ENCODE results near the gene RPS6KA1. TPM values are rescaled to one million over a fixed set of nuclear protein-coding genes. Genes with fewer than 3 reads are reported as not detected.

The RPS6KA1 gene
- total RNA-seq, 4 donors from 2014 or later = 5.3 to 85.5 (median 13.9) TPM

- TF ChIP-seq, protein P1, sequence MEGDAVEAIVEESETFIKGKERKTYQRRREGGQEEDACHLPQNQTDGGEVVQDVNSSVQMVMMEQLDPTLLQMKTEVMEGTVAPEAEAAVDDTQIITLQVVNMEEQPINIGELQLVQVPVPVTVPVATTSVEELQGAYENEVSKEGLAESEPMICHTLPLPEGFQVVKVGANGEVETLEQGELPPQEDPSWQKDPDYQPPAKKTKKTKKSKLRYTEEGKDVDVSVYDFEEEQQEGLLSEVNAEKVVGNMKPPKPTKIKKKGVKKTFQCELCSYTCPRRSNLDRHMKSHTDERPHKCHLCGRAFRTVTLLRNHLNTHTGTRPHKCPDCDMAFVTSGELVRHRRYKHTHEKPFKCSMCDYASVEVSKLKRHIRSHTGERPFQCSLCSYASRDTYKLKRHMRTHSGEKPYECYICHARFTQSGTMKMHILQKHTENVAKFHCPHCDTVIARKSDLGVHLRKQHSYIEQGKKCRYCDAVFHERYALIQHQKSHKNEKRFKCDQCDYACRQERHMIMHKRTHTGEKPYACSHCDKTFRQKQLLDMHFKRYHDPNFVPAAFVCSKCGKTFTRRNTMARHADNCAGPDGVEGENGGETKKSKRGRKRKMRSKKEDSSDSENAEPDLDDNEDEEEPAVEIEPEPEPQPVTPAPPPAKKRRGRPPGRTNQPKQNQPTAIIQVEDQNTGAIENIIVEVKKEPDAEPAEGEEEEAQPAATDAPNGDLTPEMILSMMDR (IDR thresholded peaks at IDR 0.05; ENCODE audit: low read depth) = no peak
Measured at GRCh38 chr1:26540351-26540750, 10.8 kb downstream of the RPS6KA1 start.

- TF ChIP-seq, protein P1 (IDR thresholded peaks at IDR 0.05; ENCODE audit: low read depth) = no peak
Measured at GRCh38 chr1:26541431-26541815, 11.9 kb downstream of the RPS6KA1 start.

DNA sequence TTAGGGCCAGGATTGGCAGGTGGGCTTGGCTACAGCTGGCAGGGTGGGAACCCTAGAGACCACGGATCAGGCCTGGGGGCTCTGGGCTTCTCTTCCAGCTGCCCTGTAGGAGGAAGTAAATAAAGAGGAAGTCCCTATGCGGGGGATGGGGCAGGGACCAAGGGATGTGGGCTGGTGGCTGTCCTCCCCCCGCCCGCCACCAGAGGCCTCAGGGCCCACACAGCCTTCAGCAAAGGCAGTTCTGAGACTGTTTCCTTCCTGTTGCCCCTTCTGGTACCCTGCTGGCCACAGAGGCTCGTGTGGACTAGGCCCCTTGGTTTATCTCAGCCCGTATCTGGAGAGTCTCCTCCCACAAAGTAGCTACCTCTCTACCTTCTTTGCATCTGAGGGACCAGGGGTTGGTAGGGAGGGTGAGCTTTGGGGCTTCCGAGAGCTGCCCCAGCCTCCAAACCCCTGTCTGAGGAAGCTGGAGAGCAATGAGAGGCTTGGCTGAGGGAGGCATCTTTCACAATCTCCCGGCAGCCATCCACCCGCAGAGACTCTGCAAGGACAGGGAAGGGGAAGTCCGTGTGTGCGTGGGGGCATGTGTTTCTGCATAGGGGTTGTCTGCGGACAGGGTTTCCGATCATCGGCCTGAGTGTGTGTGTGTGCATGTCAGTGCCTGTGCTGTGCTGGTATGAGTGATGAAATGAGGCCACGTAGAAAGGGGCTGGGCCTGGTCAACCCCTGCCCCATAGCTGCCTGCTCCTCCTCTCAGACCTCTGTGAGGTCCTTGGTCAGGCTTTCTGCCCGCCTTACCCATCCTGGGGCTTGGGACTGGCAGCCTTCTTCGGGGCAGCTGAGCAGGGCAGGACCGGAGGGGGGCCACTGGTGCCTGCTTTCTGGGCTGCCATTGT lies 12.5 kb downstream of the RPS6KA1 start:
- TF ChIP-seq, protein P1 (IDR thresholded peaks at IDR 0.05; ENCODE audit: low read depth) = no peak

DNA sequence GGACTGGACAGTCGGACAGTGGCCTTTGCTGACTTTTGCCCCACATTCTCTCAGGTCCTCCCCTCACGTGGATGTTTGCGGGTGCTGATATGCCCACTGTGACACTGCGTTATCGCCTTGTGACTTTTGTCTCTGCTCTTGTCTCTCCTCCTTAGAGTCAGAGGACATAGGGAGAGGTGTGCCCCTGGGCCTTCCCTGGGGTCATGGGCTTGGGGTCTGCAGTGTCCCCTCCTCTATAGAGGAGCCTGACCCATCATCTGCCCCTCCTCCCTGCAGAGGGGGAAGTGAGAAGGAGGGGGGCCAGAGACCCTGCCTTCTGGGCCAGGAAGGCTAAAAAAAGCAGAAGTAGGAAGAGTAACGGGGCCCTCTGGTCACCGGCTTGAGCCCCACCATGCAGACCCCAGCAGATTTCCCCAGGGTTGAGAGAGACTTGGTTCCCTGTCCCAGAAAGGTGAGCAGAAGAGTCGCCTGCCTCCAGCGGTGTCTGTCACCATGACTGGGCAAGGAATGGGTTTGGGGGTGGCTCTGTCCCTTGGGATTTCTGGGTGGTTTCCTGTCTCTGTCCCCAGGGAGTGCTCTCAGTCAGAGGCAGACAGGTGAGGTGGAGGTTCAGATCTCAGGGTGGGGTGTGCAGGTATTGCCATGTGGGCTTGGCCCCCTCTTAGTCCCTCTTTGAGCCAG lies 13.3 kb downstream of the RPS6KA1 start:
- TF ChIP-seq, protein P1 (IDR thresholded peaks at IDR 0.05; ENCODE audit: low read depth) = no peak

- TF ChIP-seq, protein P1 (IDR thresholded peaks at IDR 0.05; ENCODE audit: low read depth) = no peak
Measured at GRCh38 chr1:26543462-26543861, 13.9 kb downstream of the RPS6KA1 start.

GRCh38 chr1:26544126-26544525 lies 14.6 kb downstream of the RPS6KA1 start:
- TF ChIP-seq, protein P1 (IDR thresholded peaks at IDR 0.05; ENCODE audit: low read depth) = no peak

GRCh38 chr1:26545969-26546323 lies 16.4 kb downstream of the RPS6KA1 start:
- TF ChIP-seq, protein P1 (IDR thresholded peaks at IDR 0.05; ENCODE audit: low read depth) = no peak
